Activated CD8-positive, alpha-beta T cell treated with anti-CD3 and anti-CD28 coated beads for 36 hours (primary cell): ENCODE data around the gene FAM180A. TPM values are rescaled to one million over a fixed set of nuclear protein-coding genes. Genes with fewer than 3 reads are reported as not detected.

Experiments
- ATAC-seq: fragments of 200-7000 bp; cut with Tn5 transposase; one replicate; pipeline ENCODE4 v1.10.0; 2021; ENCODE audit warnings: mild to moderate bottlenecking, moderate library complexity
- CTCF ChIA-PET: fragments of 350-600 bp; sonication (Branson Sonifier 250); formaldehyde crosslinking; loops from one replicate; lab custom pipeline; 2021; ENCODE audit warnings: antibody characterized with exemption; lab: Charles Lee
- POLR2A ChIA-PET: fragments of 350-600 bp; sonication (Branson Sonifier 250); formaldehyde crosslinking; loops from one replicate; lab custom pipeline; 2021; ENCODE audit warnings: antibody characterized with exemption; lab: Charles Lee
- DNase-seq: peaks from one replicate; pipeline ENCODE4 v3.0.0-alpha.2; 2020
- H3K27ac Mint-ChIP-seq: one replicate; pipeline ENCODE4 v1.8.0; 2021; ENCODE audit warnings: mild to moderate bottlenecking, mixed read lengths
- H3K27me3 Mint-ChIP-seq: one replicate; pipeline ENCODE4 v1.8.0; 2021; ENCODE audit warnings: mixed read lengths
- H3K36me3 Mint-ChIP-seq: one replicate; pipeline ENCODE4 v1.8.0; 2021; ENCODE audit warnings: low read depth, mixed read lengths
- H3K4me1 Mint-ChIP-seq: one replicate; pipeline ENCODE4 v1.8.0; 2021; ENCODE audit warnings: low read depth, mixed read lengths
- H3K4me3 Mint-ChIP-seq: one replicate; pipeline ENCODE4 v1.8.0; 2021; ENCODE audit warnings: mild to moderate bottlenecking, moderate library complexity, mixed read lengths
- H3K9me3 Mint-ChIP-seq: one replicate; pipeline ENCODE4 v1.8.0; 2021; ENCODE audit warnings: mixed read lengths
- intact Hi-C: fragments of 100-400 bp; cut with micrococcal nuclease; formaldehyde crosslinking; loops from one replicate; pipeline ENCODE4 v1.10.0; 2022
- total RNA-seq, 2 experiments: library from RNA; stranded (reverse); gene quantifications; one replicate each; pipeline ENCODE4 v1.2.3, GENCODE V29; 2021
- TF ChIP-seq, protein P1 (sequence below): fragments of 200-600 bp; IDR thresholded peaks from one replicate; pipeline ENCODE4 v1.8.0; 2022; ENCODE audit warnings: antibody characterized with exemption, mild to moderate bottlenecking

FAM180A gene
- total RNA-seq, 2 experiments from 2014 or later: not detected

DNA sequence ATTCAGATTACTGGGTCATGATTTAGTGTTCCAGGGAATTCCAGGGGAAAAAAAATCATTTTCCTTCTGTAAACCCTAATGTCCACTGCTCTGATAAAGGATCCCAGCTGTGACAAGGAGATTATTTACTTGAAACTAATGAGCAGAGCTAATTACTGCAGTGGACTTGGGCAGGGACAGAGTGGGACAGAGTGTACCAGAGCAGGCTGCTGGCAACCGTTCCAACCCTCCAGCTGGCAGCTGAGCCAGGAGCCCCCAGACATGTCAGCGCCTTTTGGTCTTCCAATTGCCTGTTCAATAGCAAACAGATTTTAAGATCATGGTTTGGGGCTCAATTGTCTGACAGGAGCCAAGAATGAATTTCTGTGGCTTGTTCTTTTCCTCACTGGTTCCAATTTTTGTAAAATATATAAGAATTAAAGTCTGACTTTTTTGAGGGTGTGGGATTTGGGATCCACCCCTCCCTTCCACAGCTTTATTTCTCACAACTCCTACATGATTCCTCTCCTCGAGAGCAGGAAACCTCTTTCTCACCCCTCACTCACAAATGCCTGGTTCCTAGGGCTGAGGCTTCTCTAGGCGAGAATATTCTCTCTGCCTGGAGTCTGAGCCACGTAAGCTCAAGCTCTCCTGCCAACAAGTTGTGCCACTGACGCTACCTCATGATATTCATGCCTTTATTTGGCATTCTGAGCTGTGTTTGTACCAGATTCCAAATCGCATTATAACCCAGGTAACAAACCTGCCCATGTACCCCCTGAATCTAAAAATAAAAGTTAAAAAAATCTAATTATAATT lies 20.6 kb upstream of the FAM180A start:
- Mint-ChIP-seq H3K27me3 (peaks cover 22% of the 10 kb centered on the region), H3K9me3 (no peaks in the 10 kb centered on the region), H3K27ac (no peak overlapping the region), H3K4me3 (no peak overlapping the region), H3K4me1 (no peaks in the 10 kb centered on the region), H3K36me3 (no peaks in the 10 kb centered on the region)
- no peak for ATAC-seq
- CTCF ChIA-PET: interaction anchor here (1.9 kb wide), 1 partner anchor 96 kb away, joined by 3 read pairs; no protein-coding TSS in a partner anchor
- DNase-seq: no peak
- intact Hi-C loops: no loop called here
- POLR2A ChIA-PET: interaction anchor here (0.6 kb wide), 1 partner anchor 1709 kb away, joined by 3 read pairs; no protein-coding TSS in a partner anchor
- TF ChIP-seq, protein P1, sequence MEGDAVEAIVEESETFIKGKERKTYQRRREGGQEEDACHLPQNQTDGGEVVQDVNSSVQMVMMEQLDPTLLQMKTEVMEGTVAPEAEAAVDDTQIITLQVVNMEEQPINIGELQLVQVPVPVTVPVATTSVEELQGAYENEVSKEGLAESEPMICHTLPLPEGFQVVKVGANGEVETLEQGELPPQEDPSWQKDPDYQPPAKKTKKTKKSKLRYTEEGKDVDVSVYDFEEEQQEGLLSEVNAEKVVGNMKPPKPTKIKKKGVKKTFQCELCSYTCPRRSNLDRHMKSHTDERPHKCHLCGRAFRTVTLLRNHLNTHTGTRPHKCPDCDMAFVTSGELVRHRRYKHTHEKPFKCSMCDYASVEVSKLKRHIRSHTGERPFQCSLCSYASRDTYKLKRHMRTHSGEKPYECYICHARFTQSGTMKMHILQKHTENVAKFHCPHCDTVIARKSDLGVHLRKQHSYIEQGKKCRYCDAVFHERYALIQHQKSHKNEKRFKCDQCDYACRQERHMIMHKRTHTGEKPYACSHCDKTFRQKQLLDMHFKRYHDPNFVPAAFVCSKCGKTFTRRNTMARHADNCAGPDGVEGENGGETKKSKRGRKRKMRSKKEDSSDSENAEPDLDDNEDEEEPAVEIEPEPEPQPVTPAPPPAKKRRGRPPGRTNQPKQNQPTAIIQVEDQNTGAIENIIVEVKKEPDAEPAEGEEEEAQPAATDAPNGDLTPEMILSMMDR: no peak

DNA sequence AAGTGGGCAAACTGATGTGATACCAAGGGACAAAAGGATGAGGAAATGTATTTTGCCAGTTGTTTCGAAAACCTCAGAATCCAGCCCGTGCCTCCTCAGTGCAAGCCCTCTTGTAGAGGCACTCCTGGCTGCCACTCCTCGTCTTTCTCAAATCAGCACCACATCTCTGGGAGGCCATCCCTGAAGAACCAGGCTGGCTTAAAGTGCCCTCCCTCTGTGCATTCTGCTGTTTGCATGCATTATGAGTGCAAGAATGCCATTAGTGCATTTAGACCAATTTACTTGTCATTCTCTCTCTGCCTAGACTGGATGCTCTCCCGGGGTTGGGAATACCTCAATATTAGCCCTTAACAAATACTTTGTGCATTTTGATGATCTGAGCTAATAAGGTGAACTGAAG lies 19.9 kb upstream of the FAM180A start:
- intact Hi-C loops: no loop called here
- peaks cover 25% of the 10 kb centered on the region for H3K27me3 Mint-ChIP-seq
- H3K36me3 Mint-ChIP-seq: no peaks in the 10 kb centered on the region
- H3K4me3 Mint-ChIP-seq: no peak overlapping the region
- ATAC-seq (no peak), DNase-seq (no peak)
- CTCF ChIA-PET: interaction anchor here (1.9 kb wide), 1 partner anchor 95 kb away, joined by 3 read pairs; no protein-coding TSS in a partner anchor
- TF ChIP-seq, protein P1: no peak
- no peaks in the 10 kb centered on the region for H3K4me1 Mint-ChIP-seq
- no peak overlapping the region for H3K27ac Mint-ChIP-seq
- POLR2A ChIA-PET: no interaction called here
- H3K9me3 Mint-ChIP-seq: no peaks in the 10 kb centered on the region

DNA sequence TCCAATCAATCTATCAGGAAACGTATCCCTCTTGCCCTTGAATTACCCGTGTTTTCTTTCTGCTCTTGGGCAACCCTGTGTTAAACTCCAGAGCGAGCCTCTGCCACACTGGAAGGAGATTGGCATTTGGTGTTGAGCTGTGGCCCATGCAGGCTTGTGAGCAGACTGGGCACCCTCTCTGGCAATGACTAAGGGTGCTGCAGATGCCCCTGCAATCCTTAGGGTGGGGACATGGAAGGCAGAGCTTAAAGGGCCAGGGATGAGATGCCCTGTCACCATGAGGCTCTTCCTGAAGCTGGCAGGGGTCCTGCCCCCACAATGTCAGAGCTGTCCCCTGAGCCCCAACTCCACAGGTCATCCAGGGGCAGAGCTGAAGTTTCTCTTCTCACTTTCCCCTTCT lies 19.5 kb upstream of the FAM180A start:
- Mint-ChIP-seq H3K9me3 (no peaks in the 10 kb centered on the region), H3K4me1 (no peaks in the 10 kb centered on the region), H3K36me3 (no peaks in the 10 kb centered on the region), H3K4me3 (no peak overlapping the region), H3K27ac (no peak overlapping the region), H3K27me3 (peaks cover 25% of the 10 kb centered on the region)
- ATAC-seq: no peak
- TF ChIP-seq, protein P1: no peak
- DNase-seq: no peak
- CTCF ChIA-PET: interaction anchor here (1.9 kb wide), 1 partner anchor 94 kb away, joined by 3 read pairs; no protein-coding TSS in a partner anchor
- intact Hi-C loops: no loop called here
- POLR2A ChIA-PET: no interaction called here

DNA sequence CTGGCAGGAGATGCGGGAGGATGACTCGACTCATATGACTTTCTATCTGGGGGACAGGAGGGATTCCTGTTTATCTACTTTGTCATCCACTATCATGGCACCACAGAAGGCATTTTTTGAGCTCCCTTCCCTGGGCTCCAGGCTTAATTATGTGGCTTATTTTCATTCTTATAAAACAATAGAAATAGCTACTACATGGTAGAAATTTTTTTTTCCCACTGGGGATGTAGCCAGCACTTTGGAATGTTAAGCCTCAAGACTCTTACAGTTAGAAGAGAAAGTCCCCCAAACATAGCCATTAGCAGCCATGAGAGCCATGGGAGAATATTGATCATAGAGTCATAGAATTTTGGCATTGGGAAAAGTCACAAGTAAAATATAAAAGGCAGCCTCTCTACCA lies 14.6 kb upstream of the FAM180A start:
- intact Hi-C loops: no loop called here
- no peak for ATAC-seq

More for the DNA sequence above, 14.6 kb upstream of the FAM180A start:
- ChIA-PET POLR2A (no interaction called here), CTCF (no interaction called here)
- TF ChIP-seq, protein P1: no peak
- no peak overlapping the region for H3K4me3 Mint-ChIP-seq
- no peaks in the 10 kb centered on the region for H3K36me3 Mint-ChIP-seq
- H3K27me3 Mint-ChIP-seq: peaks cover 44% of the 10 kb centered on the region
- H3K9me3 Mint-ChIP-seq: no peaks in the 10 kb centered on the region
- no peaks in the 10 kb centered on the region for H3K4me1 Mint-ChIP-seq
- no peak for DNase-seq
- no peak overlapping the region for H3K27ac Mint-ChIP-seq
